GM23248 (cell line): ENCODE data around the gene POMC.

ENCODE experiments used
- EZH2 ChIP-seq: fragments of 200-600 bp; sonication (generic); IDR thresholded peaks from 2 replicates; pipeline ENCODE4 v1.6.1; 2018; ENCODE audit warnings: antibody characterized with exemption, mild to moderate bottlenecking; ENCODE audit not compliant: insufficient read depth, poor library complexity, severe bottlenecking
- EZH2phosphoT487 ChIP-seq: fragments of 200-600 bp; sonication (generic); IDR thresholded peaks from 2 replicates; pipeline ENCODE4 v1.6.1; 2018; ENCODE audit warnings: antibody characterized with exemption, moderate library complexity, mild to moderate bottlenecking, low read depth; ENCODE audit not compliant: insufficient read depth

- TF ChIP-seq EZH2phosphoT487 (no peak), EZH2 (no peak)
Observed at GRCh38 chr2:25160376-25160775, 8.0 kb downstream of the POMC start.
